BJ (cell line): ENCODE data around the gene RAI14. TPM values are rescaled to one million over a fixed set of nuclear protein-coding genes. Genes with fewer than 3 reads are reported as not detected.

Experiments
- CTCF ChIA-PET: fragments of 350-600 bp; formaldehyde crosslinking; extraction: SDS; loops from one replicate; lab custom pipeline; 2021; ENCODE audit warnings: antibody characterized with exemption, inconsistent platforms; lab: Yijun Ruan, JAX
- POLR2A ChIA-PET: fragments of 300-600 bp; sonication (Branson Sonifier 250); formaldehyde crosslinking; extraction: SDS; loops from one replicate; lab custom pipeline; 2021; ENCODE audit warnings: antibody characterized with exemption; lab: Charles Lee
- DNase-seq: peaks from one replicate; pipeline ENCODE4 v3.0.0-alpha.2; 2011; ENCODE audit warnings: low read depth
- H3K27me3 ChIP-seq: 2 replicates; pipeline ENCODE4 v1.6.0; 2011; ENCODE audit warnings: low read length; ENCODE audit not compliant: control insufficient read depth, insufficient read depth
- H3K36me3 ChIP-seq: 2 replicates; pipeline ENCODE4 v1.5.1; 2011; ENCODE audit warnings: low read length; ENCODE audit not compliant: control insufficient read depth, insufficient read depth
- H3K4me3 ChIP-seq: 2 replicates; pipeline ENCODE4 v1.5.1; 2011; ENCODE audit warnings: low read depth, mild to moderate bottlenecking, control low read depth, low read length
- CTCF ChIP-seq: IDR thresholded peaks from 2 replicates; pipeline ENCODE4 v1.5.1; 2011; ENCODE audit warnings: low read depth, mild to moderate bottlenecking, control low read depth, inconsistent platforms, low read length, moderate library complexity; ENCODE audit not compliant: insufficient read depth
- polyA plus RNA-seq: library from polyadenylated mRNA; depleted of rRNA; stranded (reverse); fragments of >200 nt; gene quantifications from 2 replicates; pipeline ENCODE4 v1.2.3, GENCODE V29; 2011

The RAI14 gene
- polyA plus RNA-seq, 1 experiment, result 183 TPM

GRCh38 chr5:34717426-34718327 lies 61.5 kb downstream of the RAI14 start:
- peak; percentile 95 for DNase-seq
- ChIA-PET POLR2A (no interaction called here), CTCF (interaction anchor here (1.2 to 1.4 kb wide), 3 partner anchors 17 to 233 kb away, joined by 3 to 5 read pairs (median 3); no protein-coding TSS in a partner anchor)
- Histone ChIP-seq H3K27me3 (no peaks in the 10 kb centered on the region), H3K36me3 (peaks cover 2% of the 10 kb centered on the region), H3K4me3 (no peak overlapping the region)
- no peak for TF ChIP-seq CTCF

GRCh38 chr5:34718516-34718915 lies 62.4 kb downstream of the RAI14 start:
- DNase-seq, result no peak
- ChIA-PET POLR2A (no interaction called here), CTCF (interaction anchor here (1.2 to 1.4 kb wide), 2 partner anchors 195 to 234 kb away, joined by 3 to 5 read pairs; no protein-coding TSS in a partner anchor)
- Histone ChIP-seq H3K36me3 (peaks cover 2% of the 10 kb centered on the region; the same call in 1 of the 2 replicates), H3K4me3 (no peak overlapping the region), H3K27me3 (no peaks in the 10 kb centered on the region)
- no peak for TF ChIP-seq CTCF

GRCh38 chr5:34719029-34719428 lies 62.9 kb downstream of the RAI14 start:
- Histone ChIP-seq H3K27me3 (no peaks in the 10 kb centered on the region), H3K36me3 (peaks cover 2% of the 10 kb centered on the region; the same call in 1 of the 2 replicates), H3K4me3 (no peak overlapping the region)
- POLR2A ChIA-PET, result no interaction called here
- CTCF ChIA-PET, result no interaction called here
- DNase-seq, result no peak
- no peak for TF ChIP-seq CTCF

- peaks cover 2% of the 10 kb centered on the region; the same call in 1 of the 2 replicates for H3K36me3 ChIP-seq
- POLR2A ChIA-PET, result no interaction called here
- H3K27me3 ChIP-seq, result no peaks in the 10 kb centered on the region
- TF ChIP-seq CTCF, result no peak
- CTCF ChIA-PET, result interaction anchor here (1.1 to 1.6 kb wide), 2 partner anchors 23 to 46 kb away, joined by 3 to 6 read pairs; no protein-coding TSS in a partner anchor
- H3K4me3 ChIP-seq, result no peak overlapping the region
- DNase-seq, result no peak
Observed at GRCh38 chr5:34721327-34721726, 65.2 kb downstream of the RAI14 start.

DNA sequence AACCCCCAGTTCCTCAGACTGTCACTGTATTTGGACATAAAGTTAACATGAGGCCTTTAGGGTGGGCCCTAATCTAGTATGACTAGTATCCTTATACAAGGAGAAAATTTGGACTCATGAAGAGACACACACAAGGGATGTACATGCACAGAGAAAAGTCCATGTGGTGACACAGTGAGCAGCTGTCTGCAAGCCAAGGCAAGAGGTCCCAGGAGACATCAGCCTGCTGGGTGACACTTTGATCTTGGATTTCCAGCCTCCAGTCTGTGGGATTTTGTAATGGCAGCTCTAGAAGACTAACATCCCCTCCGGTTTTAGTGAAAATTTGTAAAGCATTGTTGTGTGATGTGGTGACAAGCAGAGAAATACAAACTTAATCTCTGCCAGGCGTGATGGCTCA lies 66.1 kb downstream of the RAI14 start:
- TF ChIP-seq CTCF, result no peak
- no peaks in the 10 kb centered on the region for H3K27me3 ChIP-seq
- ChIA-PET CTCF (interaction anchor here (0.8 to 1.6 kb wide), 3 partner anchors 9 to 47 kb away, joined by 3 to 6 read pairs (median 4); no protein-coding TSS in a partner anchor), POLR2A (no interaction called here)
- no peak overlapping the region for H3K4me3 ChIP-seq
- DNase-seq, result no peak
- H3K36me3 ChIP-seq, result peaks cover 2% of the 10 kb centered on the region; the same call in 1 of the 2 replicates
